GM19099 (cell line): ENCODE measurements around the gene NFIA.

Experiments
- POLR2A ChIP-seq: IDR thresholded peaks from 3 replicates; pipeline ENCODE4 v1.6.1; 2011; ENCODE audit warnings: low read depth; ENCODE audit not compliant: insufficient read length; ENCODE audit errors: extremely low read depth

Gene NFIA

DNA sequence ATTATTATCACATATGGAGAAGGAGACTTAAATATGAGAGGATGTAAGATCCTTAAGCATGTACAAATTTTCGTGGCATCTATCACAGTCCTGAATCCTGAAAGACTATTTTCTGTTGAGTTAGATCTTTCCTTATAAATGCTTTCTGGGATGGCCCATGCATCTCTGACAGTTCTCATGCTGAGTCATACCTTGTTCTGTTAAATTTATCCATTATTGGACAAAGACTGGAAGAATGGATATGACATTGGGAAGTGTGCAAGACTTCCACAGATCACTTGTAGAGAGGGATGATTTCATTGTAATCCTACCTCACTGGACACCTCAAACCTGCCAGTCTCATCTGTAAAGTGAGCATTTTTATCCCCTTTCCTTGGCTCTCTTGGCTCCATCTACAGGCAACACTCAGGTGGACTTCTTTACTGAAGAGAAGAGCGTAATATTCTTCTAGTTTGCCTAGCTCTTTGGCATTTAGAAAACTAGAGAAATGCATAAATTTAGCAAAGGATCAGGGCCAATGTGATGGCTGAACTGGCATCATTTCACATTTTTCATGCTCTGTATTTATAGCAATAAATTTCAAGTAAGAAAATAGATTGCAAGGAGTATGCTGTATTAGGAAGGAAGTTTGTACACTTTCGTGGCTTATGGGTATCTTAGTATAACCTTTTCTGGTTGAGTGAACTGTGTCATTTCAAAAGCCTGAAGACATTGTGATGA is 128.2 kb downstream of the NFIA start:
- no peak for TF ChIP-seq POLR2A

DNA sequence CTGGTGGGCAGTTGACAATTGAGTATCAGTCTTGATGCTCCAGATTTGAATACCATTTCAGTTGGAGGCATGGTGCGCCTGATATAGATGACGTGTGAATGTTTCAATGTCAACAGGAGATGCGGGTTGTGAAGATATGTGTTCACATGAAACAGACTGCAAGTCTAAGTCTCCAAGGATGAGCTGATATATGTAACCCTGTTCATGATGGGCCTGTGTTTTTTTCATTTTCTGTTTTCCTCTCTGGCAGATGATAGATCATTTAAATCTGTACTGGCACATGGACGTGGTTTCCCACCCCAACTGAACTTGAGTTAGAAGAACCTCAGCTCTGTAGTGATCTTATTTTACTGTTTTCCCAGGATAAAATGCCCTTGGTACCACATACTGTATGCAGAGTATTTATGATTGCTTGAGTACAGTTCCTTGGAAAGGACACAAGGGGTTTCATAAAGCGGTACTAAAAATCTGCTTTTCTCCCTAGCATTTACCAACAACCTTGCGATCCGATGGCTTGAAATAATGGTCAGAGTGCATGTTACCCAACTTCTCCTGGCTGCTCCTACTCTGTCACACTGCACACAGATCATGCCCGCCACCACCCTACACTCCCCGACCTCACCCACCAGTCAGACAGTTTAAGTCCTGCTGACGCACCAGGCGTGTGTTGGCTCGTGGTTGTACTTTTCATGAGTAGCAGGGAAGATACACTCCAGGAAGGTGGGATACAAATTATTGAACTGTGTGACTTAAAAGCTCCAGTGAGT is 131.1 kb downstream of the NFIA start:
- no peak for TF ChIP-seq POLR2A

DNA sequence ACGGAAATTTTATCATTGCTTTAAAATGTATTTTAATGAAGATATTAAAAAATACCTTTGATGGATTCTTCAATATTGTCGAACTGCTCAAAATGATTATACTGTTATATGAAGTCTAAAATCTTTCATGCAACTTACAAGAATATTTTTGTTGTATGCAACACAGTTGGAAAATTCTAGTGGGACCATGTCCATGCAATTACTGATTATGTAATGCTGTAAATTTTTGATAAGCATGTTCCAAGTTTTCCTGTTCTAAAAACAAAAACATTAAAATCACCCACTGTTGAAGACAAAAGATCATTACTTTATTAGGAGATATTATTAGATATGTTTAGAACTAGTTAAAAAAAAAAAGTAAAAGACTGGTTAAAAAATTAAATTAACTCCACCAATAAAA is 132.8 kb downstream of the NFIA start:
- TF ChIP-seq POLR2A, result no peak

DNA sequence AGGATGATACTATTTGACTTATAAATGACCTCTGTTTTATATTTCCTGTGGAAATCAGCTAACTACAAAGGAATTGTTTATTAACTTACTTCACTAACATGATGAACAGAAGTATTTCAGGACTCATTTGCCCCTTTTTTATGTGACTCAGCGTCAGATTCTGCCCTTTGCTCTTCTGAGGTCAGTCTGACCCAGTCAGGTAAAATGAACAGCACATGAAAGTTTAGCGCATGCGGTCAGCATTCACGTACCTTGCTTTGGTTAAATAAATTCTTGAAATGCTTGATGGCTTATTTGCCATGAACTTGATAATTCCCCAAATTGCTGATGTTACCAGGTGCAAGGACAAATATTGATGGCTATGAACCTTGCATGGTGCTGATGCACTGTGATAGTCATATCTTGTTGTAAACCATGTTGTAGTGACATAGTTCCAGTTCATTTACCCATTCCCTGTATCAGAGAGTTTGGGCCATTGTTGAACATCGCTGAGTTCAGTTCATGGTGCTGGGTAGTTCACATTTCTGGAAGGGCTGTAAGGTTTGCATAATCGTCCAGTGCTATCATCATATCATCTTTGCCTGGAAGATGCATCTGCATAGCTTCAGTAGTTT is 133.4 kb downstream of the NFIA start:
- TF ChIP-seq POLR2A, result no peak

DNA sequence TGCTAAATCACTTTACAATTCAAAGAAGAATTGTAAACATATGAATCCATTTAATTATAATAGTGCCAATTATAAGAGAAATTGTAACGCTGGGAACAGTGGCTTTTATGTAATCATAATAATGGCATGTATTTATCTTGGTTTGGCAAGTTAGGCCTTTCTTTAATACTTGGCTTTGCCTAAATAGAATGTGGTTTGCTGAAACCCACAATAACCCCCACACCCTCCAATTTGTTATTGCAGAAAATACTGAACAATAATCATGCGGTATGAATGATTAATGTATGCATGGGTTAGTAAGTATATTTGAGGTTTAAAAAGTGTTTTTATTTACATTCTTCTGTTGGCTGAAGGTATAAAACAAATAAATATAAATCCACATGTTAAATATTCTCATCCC is 138.2 kb downstream of the NFIA start:
- no peak for TF ChIP-seq POLR2A

DNA sequence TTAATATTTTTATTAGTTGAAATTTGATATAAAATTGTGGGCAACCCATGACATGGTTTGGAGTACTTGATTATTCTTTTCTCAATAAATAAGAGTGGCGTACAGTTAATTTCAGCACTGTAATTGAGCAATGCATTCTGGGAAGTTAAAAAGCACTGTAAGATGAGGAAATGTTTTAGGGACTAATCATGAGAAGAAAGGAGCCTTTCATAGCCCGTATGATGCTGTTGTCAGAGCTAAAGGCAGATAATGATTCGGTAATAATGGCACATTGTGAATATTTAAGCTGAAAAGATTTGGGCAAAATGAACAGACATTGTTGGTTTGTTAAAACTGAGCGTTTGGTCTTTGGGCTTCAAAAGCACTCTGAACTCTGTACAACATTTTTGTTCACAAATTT is 139.3 kb downstream of the NFIA start:
- TF ChIP-seq POLR2A, result no peak

DNA sequence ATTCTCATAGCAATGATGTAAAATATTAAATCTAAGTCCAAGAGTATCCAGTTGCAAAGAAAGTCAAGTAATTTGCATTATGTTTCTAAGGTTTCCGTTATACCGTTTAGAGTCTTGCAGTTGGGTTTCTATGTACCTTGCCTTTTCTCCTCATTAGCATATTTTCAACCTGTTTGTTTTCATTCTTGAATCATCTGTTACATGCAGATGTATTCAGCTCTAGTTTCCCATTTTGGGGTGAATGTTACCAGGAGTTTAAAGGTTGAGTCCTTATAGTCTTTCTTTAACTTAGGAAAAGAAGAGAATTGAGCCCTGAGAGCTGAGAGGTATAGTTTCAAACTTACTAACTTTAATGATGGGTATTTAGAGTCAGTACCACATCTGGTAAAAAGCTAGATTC is 139.9 kb downstream of the NFIA start:
- TF ChIP-seq POLR2A, result no peak

DNA sequence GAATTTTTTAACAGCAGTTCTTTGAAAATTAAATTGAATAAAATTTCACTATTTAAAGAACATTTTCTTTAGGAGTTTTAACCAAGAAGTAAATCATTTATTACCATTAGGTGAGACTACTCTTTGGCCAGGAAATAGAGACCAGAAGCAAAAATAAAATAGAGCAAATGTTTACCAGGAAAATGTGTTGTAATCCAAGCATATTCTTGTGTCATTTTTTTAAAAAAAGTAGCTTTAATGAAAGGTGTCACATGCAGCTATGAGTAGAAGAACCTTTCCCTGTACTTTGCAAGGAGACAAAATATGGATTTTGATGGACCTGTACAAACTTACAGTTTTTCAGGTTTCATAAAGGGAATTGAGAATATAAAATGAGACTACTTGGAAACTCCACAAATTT is 140.8 kb downstream of the NFIA start:
- TF ChIP-seq POLR2A, result no peak

DNA sequence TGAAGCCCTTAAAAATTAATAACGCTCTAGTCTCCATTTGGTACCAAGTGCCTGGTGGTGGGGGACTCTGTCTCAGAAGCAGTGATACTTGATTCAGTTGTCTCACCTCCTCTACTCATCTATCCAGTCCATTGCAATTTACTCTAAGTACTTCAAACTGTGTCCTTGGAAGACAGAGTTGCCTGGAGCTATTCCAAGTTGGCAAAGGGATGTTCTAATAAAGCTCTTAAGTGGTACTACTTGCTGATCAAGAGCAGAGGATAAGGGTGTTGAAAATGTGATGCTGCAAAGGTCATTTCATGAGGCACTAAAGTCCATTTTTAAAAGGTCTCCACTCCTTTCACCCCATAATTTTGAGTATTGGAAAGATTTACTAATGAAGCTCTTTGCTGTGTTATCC is 142.2 kb downstream of the NFIA start:
- no peak for TF ChIP-seq POLR2A

DNA sequence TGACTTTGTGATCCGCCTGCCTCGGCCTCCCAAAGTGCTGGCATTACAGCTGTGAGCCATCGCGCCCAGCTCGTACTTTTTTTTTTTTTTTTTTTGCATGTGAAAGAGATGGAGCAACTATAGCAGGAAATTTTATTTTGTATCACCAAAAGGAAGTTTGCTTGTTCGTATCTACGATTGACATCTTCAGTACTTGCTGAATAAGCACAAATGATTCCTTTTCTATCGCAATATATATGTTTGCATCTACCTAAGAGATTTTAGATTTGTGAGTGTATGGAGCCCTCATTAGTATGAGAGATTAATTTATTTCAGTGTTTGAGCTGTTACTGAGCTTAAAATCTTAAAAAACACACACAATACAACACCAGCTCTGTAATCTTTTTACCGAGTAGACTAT is 143.1 kb downstream of the NFIA start:
- TF ChIP-seq POLR2A, result no peak

DNA sequence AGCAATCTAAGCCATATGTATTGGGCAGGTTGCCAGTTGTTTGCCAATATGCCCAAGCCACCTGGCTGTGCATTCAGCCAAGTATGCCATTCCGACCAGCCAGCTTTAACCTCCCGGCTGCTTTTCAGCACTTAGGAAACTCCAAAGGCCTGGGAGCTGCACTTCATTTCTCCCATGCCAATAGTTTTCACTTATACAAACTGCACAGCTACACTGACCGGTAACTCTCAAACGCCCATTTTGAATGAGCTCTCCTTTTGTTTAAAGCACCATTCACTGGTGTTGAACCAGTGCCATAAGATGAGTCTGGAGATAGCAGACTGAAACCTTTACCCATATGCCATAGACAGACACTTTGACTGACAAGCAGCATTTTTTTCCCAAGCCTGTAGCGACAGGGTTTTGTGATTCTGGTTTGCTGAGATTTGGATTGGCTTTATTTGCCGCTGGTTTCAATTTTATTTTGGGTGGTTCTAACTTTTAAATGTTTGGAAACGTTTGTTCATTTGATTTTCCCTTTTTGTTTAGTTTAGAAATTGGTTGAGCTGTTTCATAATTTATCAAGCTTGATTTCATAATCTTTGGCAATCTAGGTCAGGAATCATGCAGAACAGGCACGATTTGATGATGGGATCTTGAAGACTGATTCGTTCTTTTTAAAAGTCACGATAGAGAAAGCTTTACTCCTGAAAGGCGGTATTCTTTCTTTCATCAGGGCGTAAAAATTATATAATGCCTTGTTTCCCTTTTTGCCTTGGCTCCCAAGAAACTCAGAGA is 144.6 kb downstream of the NFIA start:
- no peak for TF ChIP-seq POLR2A

DNA sequence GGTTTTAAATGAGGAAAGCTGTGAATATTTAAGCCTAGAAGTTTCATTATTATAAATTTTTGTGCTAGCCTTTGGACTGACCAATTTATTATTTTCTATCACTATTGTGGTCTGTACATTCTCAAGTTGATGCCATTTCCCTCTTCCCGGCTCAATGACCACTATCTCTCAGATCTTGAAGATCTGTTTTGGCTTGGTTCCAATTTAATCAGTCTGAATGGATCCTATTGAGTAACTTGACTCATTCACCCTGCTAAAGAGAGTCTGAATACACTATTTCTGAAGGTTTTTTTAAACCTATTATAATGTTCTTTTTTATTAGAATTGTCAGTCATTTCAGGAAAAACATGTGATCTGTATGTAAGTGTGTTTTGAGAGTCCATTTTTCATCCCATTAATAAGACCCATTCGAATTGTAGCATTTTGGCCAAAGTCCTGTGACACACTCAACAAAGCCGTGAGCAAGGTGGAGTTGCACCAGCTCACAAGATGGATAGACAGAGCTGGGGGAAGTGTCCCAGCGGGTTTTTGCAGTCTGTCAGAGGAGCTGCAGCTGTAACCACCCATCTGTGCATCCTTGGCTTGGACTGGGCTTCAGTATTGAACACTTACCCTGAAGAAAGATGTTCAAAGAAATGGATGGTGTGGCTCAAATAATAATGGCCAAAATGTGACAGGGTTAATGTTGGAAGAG is 145.6 kb downstream of the NFIA start:
- TF ChIP-seq POLR2A, result no peak

DNA sequence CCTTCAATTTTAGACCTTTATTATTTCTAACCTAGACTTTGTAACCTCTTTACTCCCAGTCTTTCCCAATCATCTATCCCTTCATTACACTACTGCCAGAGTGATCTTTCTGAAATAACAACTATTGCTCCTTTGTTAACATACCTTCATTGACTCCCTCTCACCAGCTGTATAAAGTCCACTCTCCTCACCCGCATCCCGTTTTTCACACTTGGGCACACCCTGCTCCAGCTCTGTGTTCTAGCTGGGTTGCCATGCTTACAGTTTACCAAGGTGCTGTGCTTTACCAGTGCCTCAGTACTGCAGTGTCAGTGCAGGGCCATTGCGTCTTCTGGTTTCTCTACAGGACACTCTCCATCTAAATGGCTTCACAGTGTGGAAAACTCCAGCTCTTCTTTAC is 148.2 kb downstream of the NFIA start:
- TF ChIP-seq POLR2A, result no peak

DNA sequence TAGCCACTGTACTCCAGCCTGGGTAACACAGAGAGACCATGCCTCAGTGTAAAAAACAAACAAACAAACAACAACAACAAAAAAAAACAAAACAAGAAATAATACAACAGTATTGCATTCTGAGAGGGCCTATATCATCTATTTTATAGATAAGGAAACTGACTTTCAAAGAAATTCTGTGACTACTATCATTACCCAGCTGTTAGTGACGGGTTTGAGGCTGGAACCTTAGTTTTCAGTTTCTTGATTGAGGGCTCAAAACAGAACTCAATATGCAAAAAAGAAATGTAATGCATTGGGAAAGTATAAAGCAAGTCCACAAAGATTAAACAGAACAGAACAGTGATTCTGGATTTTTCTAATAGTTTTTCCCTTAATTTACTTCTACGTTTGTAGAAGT is 149.4 kb downstream of the NFIA start:
- TF ChIP-seq POLR2A, result no peak
